Stomach (tissue), 4 donors: ENCODE data around the gene CTU1.

Source experiments
- POLR2AphosphoS5 ChIP-seq, 3 donors: sonication (generic); formaldehyde crosslinking; IDR thresholded peaks; one replicate each; pipeline ENCODE4 v1.6.1; 2016; ENCODE audit warnings: antibody characterized with exemption in 3 of 3
- TF ChIP-seq, protein P1 (sequence below), 7 experiments: fragments of 450-650 bp in 4 of 7; fragments of 200-600 bp in 3 of 7; sonication (generic) in 3 of 7; IDR thresholded peaks; one replicate each; pipeline ENCODE4 v1.5.1; 2016 to 2019; ENCODE audit warnings: antibody characterized with exemption in 7 of 7, control low read depth in 2 of 7, mild to moderate bottlenecking in 1 of 7

DNA sequence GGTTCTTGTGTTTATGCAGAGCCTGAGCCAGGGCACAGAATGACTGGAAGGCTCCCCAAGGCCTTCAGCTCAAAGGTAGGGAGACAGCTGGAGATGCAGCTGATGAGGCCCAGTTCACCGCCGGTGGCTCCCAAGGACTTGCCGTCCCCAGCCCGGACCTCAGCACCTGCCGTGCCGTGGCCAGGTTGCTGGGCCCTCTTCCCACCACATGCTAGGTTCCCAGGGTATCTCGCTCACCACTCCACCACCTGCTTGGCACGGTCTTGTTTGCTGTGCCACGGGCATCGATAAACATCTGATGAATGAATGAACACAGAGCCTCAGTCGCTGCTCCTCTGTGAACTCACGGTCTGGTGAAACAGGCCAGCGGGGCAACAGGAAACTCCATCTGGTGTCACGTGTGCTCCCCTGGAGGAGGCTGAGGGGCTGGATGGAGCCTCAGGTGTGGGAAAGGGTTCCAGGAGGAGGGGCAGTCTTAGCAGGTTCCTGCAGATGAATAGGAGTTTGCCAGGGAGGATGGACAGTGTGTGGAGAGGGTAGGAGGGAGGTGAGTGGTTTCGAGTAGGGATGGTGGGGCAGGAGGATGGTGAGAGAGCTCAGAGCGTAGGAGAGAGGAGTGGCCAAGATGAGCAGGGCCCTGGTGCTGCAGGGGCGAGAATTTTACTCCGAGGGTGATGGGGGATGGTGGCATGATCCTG is 21.9 kb downstream of the CTU1 start:
- TF ChIP-seq, protein P1, sequence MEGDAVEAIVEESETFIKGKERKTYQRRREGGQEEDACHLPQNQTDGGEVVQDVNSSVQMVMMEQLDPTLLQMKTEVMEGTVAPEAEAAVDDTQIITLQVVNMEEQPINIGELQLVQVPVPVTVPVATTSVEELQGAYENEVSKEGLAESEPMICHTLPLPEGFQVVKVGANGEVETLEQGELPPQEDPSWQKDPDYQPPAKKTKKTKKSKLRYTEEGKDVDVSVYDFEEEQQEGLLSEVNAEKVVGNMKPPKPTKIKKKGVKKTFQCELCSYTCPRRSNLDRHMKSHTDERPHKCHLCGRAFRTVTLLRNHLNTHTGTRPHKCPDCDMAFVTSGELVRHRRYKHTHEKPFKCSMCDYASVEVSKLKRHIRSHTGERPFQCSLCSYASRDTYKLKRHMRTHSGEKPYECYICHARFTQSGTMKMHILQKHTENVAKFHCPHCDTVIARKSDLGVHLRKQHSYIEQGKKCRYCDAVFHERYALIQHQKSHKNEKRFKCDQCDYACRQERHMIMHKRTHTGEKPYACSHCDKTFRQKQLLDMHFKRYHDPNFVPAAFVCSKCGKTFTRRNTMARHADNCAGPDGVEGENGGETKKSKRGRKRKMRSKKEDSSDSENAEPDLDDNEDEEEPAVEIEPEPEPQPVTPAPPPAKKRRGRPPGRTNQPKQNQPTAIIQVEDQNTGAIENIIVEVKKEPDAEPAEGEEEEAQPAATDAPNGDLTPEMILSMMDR (IDR thresholded peaks at IDR 0.05) = no peak
- TF ChIP-seq POLR2AphosphoS5 (IDR thresholded peaks at IDR 0.05) = no peak
